ENCODE measurements around the gene ARFGAP3. TPM values are rescaled to one million over a fixed set of nuclear protein-coding genes. Genes with fewer than 3 reads are reported as not detected.

Gene ARFGAP3
- total RNA-seq, 1 experiment from 2014 or later: 15.0 TPM

DNA sequence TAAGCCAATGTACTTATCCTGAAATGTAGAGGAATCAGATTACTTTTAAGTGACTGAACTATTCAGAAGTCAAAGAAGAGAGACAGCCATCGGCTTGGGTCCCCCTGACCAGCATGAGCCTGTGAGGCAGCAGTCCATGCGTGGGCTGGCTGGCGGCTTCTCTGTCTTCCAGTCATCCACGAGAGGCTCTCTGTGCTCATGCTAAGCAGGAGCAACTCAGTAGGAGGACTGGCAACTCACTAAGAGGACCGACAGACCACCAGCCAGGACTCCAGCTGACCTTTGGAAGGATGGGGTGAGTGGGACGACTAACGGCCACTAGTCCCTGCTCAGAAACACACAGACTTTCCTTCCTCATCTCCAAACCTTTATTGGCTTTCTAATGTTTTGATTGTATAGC is 43.6 kb downstream of the ARFGAP3 start:
- H3K23ac ChIP-seq (ENCODE audit: insufficient read length, low read depth, low read length): no peak overlapping the region
- DNase-seq: no peak
- no peak overlapping the region for H3K4ac ChIP-seq (ENCODE audit: low read depth, low read length)
- H4K5ac ChIP-seq (ENCODE audit: insufficient read length, low read depth, low read length): no peak overlapping the region
- H3K4me1 Mint-ChIP-seq: no peaks in the 10 kb centered on the region
- H3K79me2 ChIP-seq (ENCODE audit: insufficient read depth, low read length): no peaks in the 10 kb centered on the region
- H3K9me3 Mint-ChIP-seq: no peaks in the 10 kb centered on the region
- H2BK20ac ChIP-seq (ENCODE audit: low read depth, low read length, poor library complexity, severe bottlenecking): no peak overlapping the region
- H2BK12ac ChIP-seq (ENCODE audit: insufficient read length, low read depth, low read length): no peak overlapping the region
- no peak overlapping the region for H3K27ac ChIP-seq (ENCODE audit: insufficient read length, low read depth, low read length)
- no peaks in the 10 kb centered on the region for H3K23me2 ChIP-seq (ENCODE audit: insufficient read length, low read depth, low read length, poor library complexity, severe bottlenecking)
- no CpG with 5 or more reads among the region's 7 CpGs for WGBS (ENCODE audit: extremely low coverage, insufficient read length, low lambda C conversion rate)
- H2BK15ac ChIP-seq (ENCODE audit: low read depth, low read length): no peak overlapping the region
- no peaks in the 10 kb centered on the region for H3K79me1 ChIP-seq (ENCODE audit: insufficient read depth, low read depth, low read length, poor library complexity, severe bottlenecking)
- no peaks in the 10 kb centered on the region for H4K20me1 ChIP-seq (ENCODE audit: control insufficient read depth, insufficient read depth, insufficient read length)
- no peak overlapping the region for H4K8ac ChIP-seq (replicated peaks; ENCODE audit: insufficient read length, low read depth, low read length)
- H3K9ac ChIP-seq (ENCODE audit: extremely low read depth, insufficient read length, low read length): no peak overlapping the region
- H3K27ac Mint-ChIP-seq: peak overlapping the region in 2 of 3 experiments; percentile 9 to 55; a peak in 2 of 7 replicates
- no peak overlapping the region for H2AFZ ChIP-seq (ENCODE audit: low read length)
- no peak overlapping the region for H3K4me3 Mint-ChIP-seq
- no peak overlapping the region for H2AK5ac ChIP-seq (ENCODE audit: insufficient read length, low read length)
- no peaks in the 10 kb centered on the region for H3K9me3 ChIP-seq (ENCODE audit: control insufficient read depth, low read depth, low read length)
- no peak for TF ChIP-seq CTCF (conservative IDR thresholded peaks at IDR 0.05)
- no peak overlapping the region; the same call in 1 of the 2 replicates for H3K14ac ChIP-seq (ENCODE audit: insufficient read depth, low read length)
- no peaks in the 10 kb centered on the region for H3K27me3 ChIP-seq (ENCODE audit: insufficient read depth, low read length)
- no peak overlapping the region for H3K56ac ChIP-seq (ENCODE audit: insufficient read length, low read depth, low read length)
- peaks cover 0 to 9% (median 6%) of the 10 kb centered on the region in 3 experiments; a peak in 5 of 7 replicates for H3K36me3 Mint-ChIP-seq (ENCODE audit: insufficient read depth in 1 of 3, low read depth in 3 of 3)
- H2BK120ac ChIP-seq (ENCODE audit: low read depth, low read length, poor library complexity, severe bottlenecking): no peak overlapping the region
- no peak overlapping the region for H3K4me2 ChIP-seq (ENCODE audit: insufficient read depth, insufficient read length, low read length)
- H4K91ac ChIP-seq (ENCODE audit: insufficient read length, low read depth, low read length): no peak overlapping the region
- H3K4me1 ChIP-seq (ENCODE audit: insufficient read depth, low read length): no peaks in the 10 kb centered on the region
- no peak overlapping the region for H2BK5ac ChIP-seq (ENCODE audit: insufficient read length, low read length)
- H3K18ac ChIP-seq (ENCODE audit: insufficient read length, low read depth, low read length): no peak overlapping the region
- no peak overlapping the region for H3T11ph ChIP-seq (ENCODE audit: low read length)
- no peaks in the 10 kb centered on the region for H3K27me3 Mint-ChIP-seq (ENCODE audit: low read depth)

Measured in H9 (cell line).